Measurements from ENCODE around the gene PANX3. TPM values are rescaled to one million over a fixed set of nuclear protein-coding genes. Genes with fewer than 3 reads are reported as not detected.

Gene PANX3
- polyA plus RNA-seq, 2 of the 4 experiments (the other 2 are of a cell fraction) = not detected

GRCh38 chr11:124658501-124658900, 47.3 kb downstream of the PANX3 start:
- ATAC-seq = no peak
- Histone ChIP-seq H3K9me3 (no peaks in the 10 kb centered on the region), H3K4me2 (no peak overlapping the region), H3K4me1 (no peaks in the 10 kb centered on the region), H3K27ac (no peak overlapping the region), H3K4me3 (no peak overlapping the region)
- ChIA-PET POLR2A (no interaction called here), CTCF (no interaction called here)
- FAIRE-seq = no peak
- TF ChIP-seq NR3C1 (IDR thresholded peaks at IDR 0.05) = no peak
- TF ChIP-seq SMC3 (IDR thresholded peaks at IDR 0.05) = no peak
- no peak for TF ChIP-seq ESRRA (IDR thresholded peaks at IDR 0.05; ENCODE audit: borderline replicate concordance, low read length)
- TF ChIP-seq MYC (IDR thresholded peaks at IDR 0.05; ENCODE audit: borderline replicate concordance, low read length) = no peak
- no peak for TF ChIP-seq ATOH8 (CRISPR knock-in tag; IDR thresholded peaks at IDR 0.05; ENCODE audit: low read depth)
- TF ChIP-seq RFX5 (IDR thresholded peaks at IDR 0.05) = no peak
- TF ChIP-seq CHD2 (IDR thresholded peaks at IDR 0.05; ENCODE audit: low read length, partially characterized antibody) = no peak
- no peak for TF ChIP-seq RARB (CRISPR knock-in tag; IDR thresholded peaks at IDR 0.05)
- no peak for TF ChIP-seq RAD21 (conservative IDR thresholded peaks at IDR 0.05 in 1 of 2, IDR thresholded peaks at IDR 0.05 in 1 of 2)
- no peak for TF ChIP-seq ZNF302 (CRISPR knock-in tag; IDR thresholded peaks at IDR 0.05)
- TF ChIP-seq CEBPB (IDR thresholded peaks at IDR 0.05) = no peak
- no peak for TF ChIP-seq EHMT2 (IDR thresholded peaks at IDR 0.05; ENCODE audit: low read depth)
- no peak for TF ChIP-seq E2F6 (IDR thresholded peaks at IDR 0.05; ENCODE audit: borderline replicate concordance, low read depth)
- TF ChIP-seq ELK1 (IDR thresholded peaks at IDR 0.05; ENCODE audit: low read depth, low read length) = no peak
- TF ChIP-seq MAZ (IDR thresholded peaks at IDR 0.05; ENCODE audit: borderline replicate concordance, low read depth, low read length) = no peak
- WGBS (ENCODE audit: missing lambda C conversion rate) = 74% methylated on average over 3 of the region's 3 CpGs
- no peak for DNase-seq (ENCODE audit: low read depth in 1 of 2, low spot score in 1 of 2)

- POLR2A ChIA-PET = interaction anchor here (0.6 kb wide), 1 partner anchor 16 kb away, joined by 7 read pairs; no protein-coding TSS in a partner anchor
- ATAC-seq (no peak), DNase-seq (ENCODE audit: low read depth in 1 of 2, low spot score in 1 of 2) (no peak), FAIRE-seq (no peak)
- 76% methylated on average over 1 of the region's 1 CpG for WGBS (ENCODE audit: missing lambda C conversion rate)
- CTCF ChIA-PET = no interaction called here
- H3K9me3 ChIP-seq = no peaks in the 10 kb centered on the region
- H3K4me1 ChIP-seq = no peaks in the 10 kb centered on the region
- TF ChIP-seq HMGXB4 (CRISPR knock-in tag; IDR thresholded peaks at IDR 0.05; ENCODE audit: borderline replicate concordance) (no peak), HEYL (CRISPR knock-in tag; IDR thresholded peaks at IDR 0.05) (no peak), HOXB5 (CRISPR knock-in tag; IDR thresholded peaks at IDR 0.05) (no peak), TFCP2L1 (CRISPR knock-in tag; IDR thresholded peaks at IDR 0.05) (no peak), ZFP36 (IDR thresholded peaks at IDR 0.05; ENCODE audit: borderline replicate concordance, partially characterized antibody) (no peak), POLR2AphosphoS2 (conservative IDR thresholded peaks at IDR 0.05; ENCODE audit: low read length) (no peak), KDM1A (IDR thresholded peaks at IDR 0.05; ENCODE audit: low read depth) (no peak), ZNF302 (CRISPR knock-in tag; IDR thresholded peaks at IDR 0.05) (no peak)
- H3K4me3 ChIP-seq = no peak overlapping the region
- no peak overlapping the region for H3K27ac ChIP-seq
- no peak overlapping the region for H3K4me2 ChIP-seq
Observed at GRCh38 chr11:124658986-124659385, 47.8 kb downstream of the PANX3 start.
